ENCODE measurements around the gene HDAC4. TPM values are rescaled to one million over a fixed set of nuclear protein-coding genes. Genes with fewer than 3 reads are reported as not detected.

HDAC4 gene
- total RNA-seq, 1 donor from 2014 or later, result 33.9 TPM

GRCh38 chr2:239252393-239252792, 148.4 kb downstream of the HDAC4 start:
- ATAC-seq, result no peak

- ATAC-seq, result no peak
Measured at GRCh38 chr2:239251971-239252370, 148.8 kb downstream of the HDAC4 start.

- no peak for ATAC-seq
Measured at GRCh38 chr2:239250216-239251081, 150.4 kb downstream of the HDAC4 start.

GRCh38 chr2:239249776-239250175, 151.0 kb downstream of the HDAC4 start:
- ATAC-seq, result no peak

GRCh38 chr2:239249048-239249447, 151.8 kb downstream of the HDAC4 start:
- no peak for ATAC-seq

GRCh38 chr2:239247401-239248245, 153.2 kb downstream of the HDAC4 start:
- ATAC-seq, result no peak

- peak; percentile 83 for ATAC-seq
Measured at GRCh38 chr2:239246723-239247122, 154.1 kb downstream of the HDAC4 start.

GRCh38 chr2:239245872-239246721, 154.7 kb downstream of the HDAC4 start:
- ATAC-seq, result peak; percentile 87

GRCh38 chr2:239245107-239245506, 155.7 kb downstream of the HDAC4 start:
- ATAC-seq, result no peak

GRCh38 chr2:239244625-239245024, 156.2 kb downstream of the HDAC4 start:
- no peak for ATAC-seq

- no peak for ATAC-seq
Measured at GRCh38 chr2:239241431-239241960, 159.3 kb downstream of the HDAC4 start.

- ATAC-seq, result no peak
Measured at GRCh38 chr2:239240414-239240881, 160.4 kb downstream of the HDAC4 start.

- no peak for ATAC-seq
Measured at GRCh38 chr2:239239607-239240413, 161.0 kb downstream of the HDAC4 start.

GRCh38 chr2:239238839-239239606, 161.8 kb downstream of the HDAC4 start:
- peak; percentile 42 for ATAC-seq

- no peak for ATAC-seq
Measured at GRCh38 chr2:239238381-239238780, 162.4 kb downstream of the HDAC4 start.

- ATAC-seq, result no peak
Measured at GRCh38 chr2:239236808-239237205, 164.0 kb downstream of the HDAC4 start.

- ATAC-seq, result no peak
Measured at GRCh38 chr2:239236043-239236807, 164.6 kb downstream of the HDAC4 start.

- no peak for ATAC-seq
Measured at GRCh38 chr2:239235311-239235710, 165.5 kb downstream of the HDAC4 start.
